ENCODE results near the gene DCAF15. TPM values are rescaled to one million over a fixed set of nuclear protein-coding genes. Genes with fewer than 3 reads are reported as not detected.

The DCAF15 gene
- total and polyA plus RNA-seq, 7 donors = 9.2 to 25.3 (median 16.6) TPM

DNA sequence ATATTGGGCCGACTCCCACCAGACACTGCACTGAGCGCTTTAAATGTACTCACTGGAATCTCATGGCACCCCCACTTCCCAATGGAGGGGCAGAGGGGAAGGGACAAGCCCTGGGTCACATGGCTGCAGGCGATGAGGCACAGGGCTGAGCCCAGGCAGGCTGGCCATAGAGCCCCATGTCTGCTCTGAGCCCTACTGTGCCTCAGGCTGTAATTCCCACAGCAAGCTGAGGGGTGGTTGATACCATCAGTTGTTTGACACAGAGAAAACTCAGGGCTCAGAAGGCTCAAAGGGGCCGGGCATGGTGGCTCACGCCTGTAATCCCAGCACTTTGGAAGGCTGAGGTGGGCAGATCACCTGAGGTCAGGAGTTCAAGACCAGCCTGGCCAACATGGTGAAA is 28.7 kb downstream of the DCAF15 start:
- peaks cover 27% of the 10 kb centered on the region for H3K4me1 ChIP-seq
- ATAC-seq = no peak
- WGBS, 3 donors = 84 to 95% (median 91%) methylated on average over 5 of the region's 5 CpGs

DNA sequence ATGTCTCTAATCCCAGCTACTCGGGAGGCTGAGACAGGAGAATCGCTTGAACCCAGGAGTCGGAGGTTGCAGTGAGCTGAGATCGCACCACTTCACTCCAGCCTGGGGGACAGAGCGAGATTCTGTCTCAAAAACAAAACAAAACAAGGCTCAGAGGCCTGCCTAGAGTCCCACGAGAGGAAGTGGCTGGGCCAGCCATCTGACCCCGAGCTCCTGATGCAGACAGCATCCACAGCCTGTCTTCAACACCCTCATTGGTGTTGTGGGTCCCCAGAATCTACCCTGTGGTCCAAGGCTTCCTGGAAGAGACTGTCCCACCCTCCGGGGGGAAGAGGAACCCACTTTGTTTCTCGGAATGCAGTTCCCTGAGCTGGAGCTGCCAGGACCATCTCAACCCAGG is 29.2 kb downstream of the DCAF15 start:
- Histone ChIP-seq H3K4me3 (no peak overlapping the region), H3K4me1 (peaks cover 27% of the 10 kb centered on the region), H3K27me3 (ENCODE audit: insufficient read depth in 3 of 3, low read length in 2 of 3) (no peaks in the 10 kb centered on the region), H3K9me3 (no peaks in the 10 kb centered on the region), H3K27ac (no peak overlapping the region), H3K36me3 (ENCODE audit: insufficient read depth in 1 of 2, low read depth in 1 of 2) (peaks cover 0 to 8% of the 10 kb centered on the region in 2 donors)
- 80 to 84% (median 81%) methylated on average over 9 of the region's 9 CpGs for WGBS, 3 donors
- DNase-seq (no peak), ATAC-seq (no peak)
- intact Hi-C loops (cut with DNase I) = no loop called here
- TF ChIP-seq, protein P1, sequence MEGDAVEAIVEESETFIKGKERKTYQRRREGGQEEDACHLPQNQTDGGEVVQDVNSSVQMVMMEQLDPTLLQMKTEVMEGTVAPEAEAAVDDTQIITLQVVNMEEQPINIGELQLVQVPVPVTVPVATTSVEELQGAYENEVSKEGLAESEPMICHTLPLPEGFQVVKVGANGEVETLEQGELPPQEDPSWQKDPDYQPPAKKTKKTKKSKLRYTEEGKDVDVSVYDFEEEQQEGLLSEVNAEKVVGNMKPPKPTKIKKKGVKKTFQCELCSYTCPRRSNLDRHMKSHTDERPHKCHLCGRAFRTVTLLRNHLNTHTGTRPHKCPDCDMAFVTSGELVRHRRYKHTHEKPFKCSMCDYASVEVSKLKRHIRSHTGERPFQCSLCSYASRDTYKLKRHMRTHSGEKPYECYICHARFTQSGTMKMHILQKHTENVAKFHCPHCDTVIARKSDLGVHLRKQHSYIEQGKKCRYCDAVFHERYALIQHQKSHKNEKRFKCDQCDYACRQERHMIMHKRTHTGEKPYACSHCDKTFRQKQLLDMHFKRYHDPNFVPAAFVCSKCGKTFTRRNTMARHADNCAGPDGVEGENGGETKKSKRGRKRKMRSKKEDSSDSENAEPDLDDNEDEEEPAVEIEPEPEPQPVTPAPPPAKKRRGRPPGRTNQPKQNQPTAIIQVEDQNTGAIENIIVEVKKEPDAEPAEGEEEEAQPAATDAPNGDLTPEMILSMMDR (IDR thresholded peaks at IDR 0.05) = no peak

More for the DNA sequence above, 28.7 kb downstream of the DCAF15 start:
- no peaks in the 10 kb centered on the region for H3K27me3 ChIP-seq (ENCODE audit: insufficient read depth in 3 of 3, low read length in 2 of 3)
- no peak overlapping the region for H3K27ac ChIP-seq
- TF ChIP-seq, protein P1 (IDR thresholded peaks at IDR 0.05) = no peak
- no peak for DNase-seq
- no peak overlapping the region for H3K4me3 ChIP-seq
- H3K36me3 ChIP-seq (ENCODE audit: insufficient read depth in 1 of 2, low read depth in 1 of 2) = peaks cover 0 to 8% of the 10 kb centered on the region in 2 donors
- intact Hi-C loops (cut with DNase I) = no loop called here
- H3K9me3 ChIP-seq = no peaks in the 10 kb centered on the region

DNA sequence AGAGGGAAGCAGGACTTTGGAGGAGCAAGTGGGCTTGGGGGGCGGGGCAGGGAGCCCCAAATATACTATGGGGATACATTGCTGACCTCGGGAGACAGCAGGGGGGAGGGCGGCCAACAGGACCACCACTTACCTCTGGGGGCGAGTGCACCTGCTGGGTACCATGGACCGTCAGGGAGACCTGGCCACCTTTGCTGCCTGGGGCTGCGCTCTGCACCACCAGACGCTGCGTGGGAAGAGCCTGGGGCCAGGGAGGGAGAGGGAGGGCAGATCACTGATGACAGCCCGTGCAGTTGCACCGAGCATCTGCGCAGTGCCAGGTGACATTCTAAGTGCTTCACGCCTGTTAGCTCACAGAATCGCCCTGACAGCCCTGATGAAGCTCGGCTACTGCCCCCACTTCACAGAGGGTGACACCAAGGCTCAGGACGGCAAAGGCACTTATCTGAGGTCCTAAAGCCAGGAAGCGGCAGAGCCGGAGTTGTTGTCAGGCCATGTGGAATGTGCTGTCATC is 29.7 kb downstream of the DCAF15 start:
- TF ChIP-seq, protein P1 (IDR thresholded peaks at IDR 0.05) = no peak
- H3K27me3 ChIP-seq (ENCODE audit: insufficient read depth in 3 of 3, low read length in 2 of 3) = no peaks in the 10 kb centered on the region
- DNase-seq = no peak
- WGBS, 3 donors = 94 to 98% (median 94%) methylated on average over 17 of the region's 17 CpGs
- H3K4me3 ChIP-seq = no peak overlapping the region
- H3K9me3 ChIP-seq = no peaks in the 10 kb centered on the region
- no peak for ATAC-seq
- H3K27ac ChIP-seq = no peak overlapping the region
- intact Hi-C loops (cut with DNase I) = no loop called here
- peaks cover 29% of the 10 kb centered on the region for H3K4me1 ChIP-seq
- H3K36me3 ChIP-seq (ENCODE audit: insufficient read depth in 1 of 2, low read depth in 1 of 2) = peaks cover 0 to 8% of the 10 kb centered on the region in 2 donors

DNA sequence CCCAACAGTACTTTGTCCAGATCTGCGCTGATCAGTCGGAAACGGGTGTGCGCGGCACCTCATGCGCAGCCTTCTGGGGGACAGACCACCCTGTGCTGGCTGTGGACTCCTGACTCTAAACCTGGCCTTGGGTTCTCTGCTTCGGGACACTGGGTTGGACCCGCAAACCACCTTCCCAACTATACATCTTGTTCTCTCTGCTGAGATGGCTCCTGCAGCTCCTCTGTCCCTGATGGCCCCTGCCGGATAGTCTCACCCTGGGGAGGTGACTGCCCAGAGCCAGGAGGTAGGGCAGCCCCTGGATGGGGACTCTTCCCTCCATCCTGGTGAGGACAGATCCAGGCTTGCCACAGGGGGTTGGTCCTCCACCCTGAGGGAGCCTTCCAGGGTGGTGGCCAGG is 30.5 kb downstream of the DCAF15 start:
- peaks cover 0 to 8% of the 10 kb centered on the region in 2 donors for H3K36me3 ChIP-seq (ENCODE audit: insufficient read depth in 1 of 2, low read depth in 1 of 2)
- H3K9me3 ChIP-seq = no peaks in the 10 kb centered on the region
- ATAC-seq (no peak), DNase-seq (no peak)
- no peaks in the 10 kb centered on the region for H3K27me3 ChIP-seq (ENCODE audit: insufficient read depth in 3 of 3, low read length in 2 of 3)
- H3K27ac ChIP-seq = no peak overlapping the region
- H3K4me1 ChIP-seq = peaks cover 36% of the 10 kb centered on the region
- 96 to 98% (median 98%) methylated on average over 9 of the region's 9 CpGs for WGBS, 3 donors
- TF ChIP-seq, protein P1 (IDR thresholded peaks at IDR 0.05) = no peak
- H3K4me3 ChIP-seq = no peak overlapping the region
- intact Hi-C loops (cut with DNase I) = no loop called here

Measured in psoas muscle (tissue), 8 donors.